Mesendoderm (in vitro differentiated cells): ENCODE data around the gene FOXC2.
A peak's percentile ranks its signal among the peaks of the same experiment; 100 is the strongest.

ENCODE experiments used
- DNase-seq: peaks from one replicate; pipeline ENCODE4 v3.0.0; 2013
- H2AK5ac ChIP-seq: 2 replicates; pipeline ENCODE4 v1.6.1; 2013; ENCODE audit warnings: low read length, inconsistent platforms
- H2BK120ac ChIP-seq: 2 replicates; pipeline ENCODE4 v1.6.1; 2013; ENCODE audit warnings: low read depth, mild to moderate bottlenecking, low read length, moderate library complexity, mixed read lengths
- H2BK15ac ChIP-seq: replicated peaks from 2 replicates; pipeline ENCODE4 v1.6.1; 2013; ENCODE audit warnings: low read depth, mild to moderate bottlenecking, moderate library complexity
- H2BK5ac ChIP-seq: 2 replicates; pipeline ENCODE4 v1.6.1; 2013; ENCODE audit warnings: low read length, inconsistent platforms
- H3K18ac ChIP-seq: 2 replicates; pipeline ENCODE4 v1.6.1; 2013; ENCODE audit warnings: mild to moderate bottlenecking, low read length, mixed read lengths
- H3K23ac ChIP-seq: one replicate; pipeline ENCODE4 v1.6.1; 2013; ENCODE audit warnings: low read length
- H3K27ac ChIP-seq: 2 replicates; pipeline ENCODE4 v1.5.1; 2013; ENCODE audit warnings: low read depth, mild to moderate bottlenecking, inconsistent platforms, low read length, moderate library complexity
- H3K27me3 ChIP-seq: 2 replicates; pipeline ENCODE4 v1.6.1; 2013; ENCODE audit warnings: low read length, control low read depth, mild to moderate bottlenecking, inconsistent platforms; ENCODE audit not compliant: insufficient read depth, poor library complexity
- H3K36me3 ChIP-seq: 2 replicates; pipeline ENCODE4 v1.6.1; 2013; ENCODE audit warnings: low read length, inconsistent platforms; ENCODE audit not compliant: control insufficient read depth, insufficient read depth
- H3K4ac ChIP-seq: one replicate; pipeline ENCODE4 v1.6.1; 2013; ENCODE audit warnings: low read depth, mild to moderate bottlenecking, low read length, moderate library complexity
- H3K4me1 ChIP-seq: 2 replicates; pipeline ENCODE4 v1.6.1; 2013; ENCODE audit warnings: low read depth, low read length, inconsistent platforms; ENCODE audit not compliant: control insufficient read depth
- H3K4me2 ChIP-seq: 2 replicates; pipeline ENCODE4 v1.6.1; 2013; ENCODE audit warnings: low read length
- H3K4me3 ChIP-seq: 2 replicates; pipeline ENCODE4 v1.5.1; 2013; ENCODE audit warnings: mild to moderate bottlenecking, low read length
- H3K56ac ChIP-seq: one replicate; pipeline ENCODE4 v1.6.1; 2013; ENCODE audit warnings: low read length
- H3K79me1 ChIP-seq: 2 replicates; pipeline ENCODE4 v1.6.1; 2013; ENCODE audit warnings: low read length, inconsistent platforms
- H3K79me2 ChIP-seq: 2 replicates; pipeline ENCODE4 v1.6.1; 2013; ENCODE audit warnings: mild to moderate bottlenecking, low read length; ENCODE audit not compliant: control insufficient read depth, insufficient read depth
- H3K9ac ChIP-seq: 2 replicates; pipeline ENCODE4 v1.6.1; 2013; ENCODE audit warnings: low read length, inconsistent platforms
- H4K5ac ChIP-seq: one replicate; pipeline ENCODE4 v1.6.1; 2013; ENCODE audit warnings: low read length
- H4K8ac ChIP-seq: one replicate; pipeline ENCODE4 v1.6.1; 2013; ENCODE audit warnings: low read depth, mild to moderate bottlenecking, control low read depth, low read length, moderate library complexity
- WGBS: extraction: QIAGEN DNeasy Blood & Tissue Kit; methylation state at CpG from one replicate; pipeline ENCODE4 v1.1.7; 2013; ENCODE audit warnings: low lambda C conversion rate, missing lambda C conversion rate; ENCODE audit not compliant: insufficient coverage; ENCODE audit errors: extremely low coverage; 5-methylcytosine and 5-hydroxymethylcytosine counted together

Gene FOXC2

GRCh38 chr16:86559802-86560305 lies 6.8 kb upstream of the FOXC2 start:
- Histone ChIP-seq H3K9ac (no peak overlapping the region), H3K23ac (no peak overlapping the region), H4K8ac (no peak overlapping the region), H3K56ac (no peak overlapping the region), H4K5ac (no peak overlapping the region), H3K4me1 (peaks cover 3% of the 10 kb centered on the region), H3K4me3 (no peak overlapping the region), H2BK15ac (no peak overlapping the region), H2BK120ac (no peak overlapping the region), H3K4me2 (no peak overlapping the region), H3K36me3 (no peaks in the 10 kb centered on the region), H3K18ac (no peak overlapping the region), H3K4ac (no peak overlapping the region), H2AK5ac (no peak overlapping the region), H2BK5ac (no peak overlapping the region), H3K79me2 (no peaks in the 10 kb centered on the region), H3K79me1 (no peaks in the 10 kb centered on the region), H3K27me3 (peaks cover 12% of the 10 kb centered on the region), H3K27ac (no peak overlapping the region)
- no peak for DNase-seq
- WGBS, result no CpG with 5 or more reads among the region's 9 CpGs

GRCh38 chr16:86562356-86562755 lies 4.3 kb upstream of the FOXC2 start:
- no peak overlapping the region for H4K8ac ChIP-seq
- H2BK15ac ChIP-seq, result no peak overlapping the region
- no peak overlapping the region for H2AK5ac ChIP-seq
- no peak for DNase-seq
- no peak overlapping the region for H2BK120ac ChIP-seq
- peaks cover 3% of the 10 kb centered on the region for H3K4me1 ChIP-seq
- no peak overlapping the region for H2BK5ac ChIP-seq
- H3K36me3 ChIP-seq, result no peaks in the 10 kb centered on the region
- H3K4ac ChIP-seq, result no peak overlapping the region
- no peak overlapping the region for H3K18ac ChIP-seq
- H3K4me2 ChIP-seq, result no peak overlapping the region
- no peak overlapping the region for H3K23ac ChIP-seq
- H4K5ac ChIP-seq, result no peak overlapping the region
- H3K27ac ChIP-seq, result no peak overlapping the region
- no peak overlapping the region for H3K56ac ChIP-seq
- no CpG with 5 or more reads among the region's 6 CpGs for WGBS
- no peaks in the 10 kb centered on the region for H3K79me1 ChIP-seq
- no peak overlapping the region for H3K4me3 ChIP-seq
- peaks cover 25% of the 10 kb centered on the region for H3K27me3 ChIP-seq
- no peaks in the 10 kb centered on the region for H3K79me2 ChIP-seq
- H3K9ac ChIP-seq, result no peak overlapping the region

- Histone ChIP-seq H3K79me2 (no peaks in the 10 kb centered on the region), H3K56ac (peak overlapping the region; percentile 25), H3K18ac (no peak overlapping the region), H3K4me2 (peak overlapping the region; percentile 18), H2BK120ac (no peak overlapping the region), H3K4me3 (no peak overlapping the region), H3K27ac (no peak overlapping the region), H3K9ac (no peak overlapping the region), H3K4ac (no peak overlapping the region), H4K5ac (no peak overlapping the region), H3K4me1 (peaks cover 3% of the 10 kb centered on the region), H2BK15ac (no peak overlapping the region), H3K23ac (no peak overlapping the region), H3K27me3 (peaks cover 38% of the 10 kb centered on the region), H2BK5ac (no peak overlapping the region), H3K36me3 (no peaks in the 10 kb centered on the region), H2AK5ac (no peak overlapping the region), H4K8ac (no peak overlapping the region), H3K79me1 (no peaks in the 10 kb centered on the region)
- DNase-seq, result peak; percentile 86
- WGBS, result no CpG with 5 or more reads among the region's 41 CpGs
These were observed 2.9 kb upstream of the FOXC2 start for GRCh38 chr16:86563469-86564345.

DNA sequence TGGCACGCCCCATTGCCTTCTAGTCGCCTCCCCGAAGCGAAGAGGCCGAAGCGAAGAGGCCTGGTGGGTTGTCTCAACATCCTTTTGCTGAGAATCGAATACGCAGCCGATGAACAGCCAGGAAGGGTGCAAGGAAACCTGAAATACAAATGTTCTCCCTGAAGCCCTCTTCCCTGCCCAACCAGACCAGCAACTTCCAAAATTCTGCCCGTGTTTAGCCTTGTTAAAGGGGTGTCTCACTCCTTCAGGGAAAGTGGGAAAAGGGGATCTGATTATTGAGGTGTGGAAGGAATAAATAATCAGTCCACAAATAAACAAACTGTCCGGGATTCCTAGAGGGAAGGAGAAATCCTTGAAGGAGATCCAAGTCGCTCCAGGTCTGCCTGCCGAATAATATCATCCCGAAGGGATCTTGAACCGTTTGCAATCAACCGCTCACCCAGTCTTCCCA lies 1.4 kb upstream of the FOXC2 start:
- Histone ChIP-seq H3K79me1 (no peaks in the 10 kb centered on the region), H4K8ac (no peak overlapping the region), H3K23ac (peak overlapping the region; percentile 80), H3K36me3 (no peaks in the 10 kb centered on the region), H3K4me1 (peaks cover 3% of the 10 kb centered on the region), H3K18ac (no peak overlapping the region), H3K27me3 (peaks cover 49% of the 10 kb centered on the region), H3K79me2 (no peaks in the 10 kb centered on the region), H2AK5ac (no peak overlapping the region), H3K27ac (no peak overlapping the region), H2BK15ac (no peak overlapping the region), H2BK120ac (no peak overlapping the region), H4K5ac (no peak overlapping the region), H2BK5ac (no peak overlapping the region), H3K4me2 (peak overlapping the region; percentile 50), H3K4me3 (no peak overlapping the region), H3K4ac (no peak overlapping the region), H3K9ac (no peak overlapping the region), H3K56ac (peak overlapping the region; percentile 42)
- no CpG with 5 or more reads among the region's 16 CpGs for WGBS
- DNase-seq, result peak; percentile 20

GRCh38 chr16:86565644-86566511 lies 751 bp upstream of the FOXC2 start:
- H3K27ac ChIP-seq, result no peak overlapping the region
- no peak overlapping the region for H2BK15ac ChIP-seq
- no peak overlapping the region for H2AK5ac ChIP-seq
- no peak overlapping the region for H3K18ac ChIP-seq
- no peak overlapping the region for H3K4me3 ChIP-seq
- no peak overlapping the region for H4K5ac ChIP-seq
- peak overlapping the region; percentile 50 for H3K4me2 ChIP-seq
- H3K9ac ChIP-seq, result peak overlapping the region; percentile 28
- peak overlapping the region; percentile 80 for H3K23ac ChIP-seq
- WGBS, result no CpG with 5 or more reads among the region's 53 CpGs
- peaks cover 55% of the 10 kb centered on the region for H3K27me3 ChIP-seq
- H2BK5ac ChIP-seq, result no peak overlapping the region
- H3K4me1 ChIP-seq, result peaks cover 7% of the 10 kb centered on the region
- H3K79me2 ChIP-seq, result no peaks in the 10 kb centered on the region
- no peak overlapping the region for H3K4ac ChIP-seq
- H2BK120ac ChIP-seq, result no peak overlapping the region
- peak; percentile 34 for DNase-seq
- no peaks in the 10 kb centered on the region for H3K79me1 ChIP-seq
- no peaks in the 10 kb centered on the region for H3K36me3 ChIP-seq
- peak overlapping the region; percentile 42 for H3K56ac ChIP-seq
- H4K8ac ChIP-seq, result no peak overlapping the region
